Measurements from ENCODE around the gene CCDC57. TPM values are rescaled to one million over a fixed set of nuclear protein-coding genes. Genes with fewer than 3 reads are reported as not detected.

The CCDC57 gene
- total RNA-seq, 4 donors from 2014 or later, result 27.1 to 79.9 (median 50.9) TPM

- Histone ChIP-seq H3K4me3 (replicated peaks in 1 of 3) (no peak overlapping the region), H3K36me3 (peaks cover 68 to 95% of the 10 kb centered on the region in 2 donors), H3K4me1 (no peaks in the 10 kb centered on the region), H3K27ac (no peak overlapping the region), H3K9me3 (no peaks in the 10 kb centered on the region), H3K27me3 (no peaks in the 10 kb centered on the region)
- no peak for DNase-seq
- 82 to 92% methylated on average over 11 to 39 of the region's 55 CpGs for WGBS, 2 donors
- intact Hi-C loops (cut with DNase I), result no loop called here
- TF ChIP-seq POLR2A (IDR thresholded peaks at IDR 0.05) (no peak), CTCF (IDR thresholded peaks at IDR 0.05) (no peak)
These were observed 128.9 kb downstream of the CCDC57 start for GRCh38 chr17:82083533-82084359.

DNA sequence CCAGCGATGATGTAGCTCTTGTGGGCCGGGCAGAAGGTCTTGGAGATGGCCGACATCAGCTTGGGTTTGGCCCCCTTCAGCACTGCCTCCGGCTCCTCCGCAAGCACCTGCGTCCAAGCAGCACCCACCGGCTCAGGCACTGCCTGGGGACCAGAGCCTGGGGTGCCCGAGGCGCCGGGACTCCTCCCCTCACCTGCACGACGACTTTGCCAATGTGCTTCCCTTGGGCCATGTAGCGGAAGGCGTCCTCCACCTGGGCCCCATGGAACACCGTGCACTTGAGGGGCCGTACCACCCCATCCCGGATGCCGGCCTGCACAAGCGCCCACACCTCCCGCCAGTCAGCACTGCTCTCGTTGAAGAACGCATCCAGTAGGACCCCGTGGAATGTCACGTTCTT is 129.6 kb downstream of the CCDC57 start:
- Histone ChIP-seq H3K9me3 (no peaks in the 10 kb centered on the region), H3K4me3 (replicated peaks in 1 of 3) (no peak overlapping the region), H3K36me3 (peaks cover 61 to 88% of the 10 kb centered on the region in 2 donors), H3K27ac (no peak overlapping the region), H3K27me3 (no peaks in the 10 kb centered on the region), H3K4me1 (no peaks in the 10 kb centered on the region)
- TF ChIP-seq POLR2A (IDR thresholded peaks at IDR 0.05), result no peak
- TF ChIP-seq CTCF (IDR thresholded peaks at IDR 0.05), result no peak
- 93 to 96% methylated on average over 16 to 17 of the region's 24 CpGs for WGBS, 2 donors
- intact Hi-C loops (cut with DNase I), result no loop called here
- no peak for DNase-seq

DNA sequence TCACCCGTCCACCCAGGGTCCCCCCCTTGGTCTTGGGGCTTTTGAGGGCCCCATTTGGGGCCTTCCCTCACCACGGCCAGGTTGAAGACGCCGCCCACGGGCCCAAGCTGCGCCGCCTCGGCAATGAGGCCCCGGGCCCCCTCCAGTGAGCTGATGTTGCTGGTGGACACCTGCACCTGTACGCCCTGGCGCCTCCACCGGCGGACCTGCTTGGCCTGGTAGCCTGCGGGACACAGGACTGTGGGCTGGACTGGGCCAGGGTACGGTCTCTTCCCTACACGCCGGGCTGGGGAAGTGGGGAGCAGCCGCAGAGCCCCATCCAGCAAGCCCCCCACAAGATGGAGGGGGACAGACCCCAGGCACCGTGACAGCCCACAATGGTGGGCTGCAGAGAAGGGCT is 130.2 kb downstream of the CCDC57 start:
- Histone ChIP-seq H3K9me3 (no peaks in the 10 kb centered on the region), H3K4me3 (replicated peaks in 1 of 3) (no peak overlapping the region), H3K27me3 (no peaks in the 10 kb centered on the region), H3K36me3 (peaks cover 55 to 82% of the 10 kb centered on the region in 2 donors), H3K4me1 (no peaks in the 10 kb centered on the region), H3K27ac (no peak overlapping the region)
- no peak for TF ChIP-seq POLR2A (IDR thresholded peaks at IDR 0.05)
- TF ChIP-seq CTCF (IDR thresholded peaks at IDR 0.05), result no peak
- intact Hi-C loops (cut with DNase I), result no loop called here
- WGBS, 2 donors, result 91% methylated on average over 12 of the region's 19 CpGs; no CpG with 5 or more reads in 1 of the 2 donors
- no peak for DNase-seq

DNA sequence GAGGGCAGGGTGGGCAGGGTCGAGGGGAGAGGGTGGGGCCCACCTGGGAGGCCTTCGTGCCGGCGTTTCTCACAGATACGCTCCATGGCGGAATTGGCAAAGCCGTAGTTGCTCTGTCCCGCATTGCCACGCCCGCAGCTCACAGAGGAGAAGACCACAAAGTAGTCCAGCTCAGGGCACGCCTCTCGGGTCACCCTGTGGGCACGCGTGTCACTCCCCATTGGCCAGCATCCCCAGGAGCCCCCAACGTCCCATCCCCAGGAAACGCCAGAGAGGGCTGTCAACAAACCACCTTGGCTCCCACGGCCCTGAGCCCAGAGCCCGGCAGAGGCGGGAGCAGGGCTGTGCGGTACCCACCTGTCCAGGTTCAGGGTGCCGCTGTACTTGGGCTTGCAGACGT is 130.7 kb downstream of the CCDC57 start:
- TF ChIP-seq CTCF (IDR thresholded peaks at IDR 0.05) (no peak), POLR2A (IDR thresholded peaks at IDR 0.05) (no peak)
- no peak for DNase-seq
- Histone ChIP-seq H3K27me3 (no peaks in the 10 kb centered on the region), H3K9me3 (no peaks in the 10 kb centered on the region), H3K4me1 (no peaks in the 10 kb centered on the region), H3K27ac (no peak overlapping the region), H3K36me3 (peaks cover 50 to 77% of the 10 kb centered on the region in 2 donors), H3K4me3 (replicated peaks in 1 of 3) (no peak overlapping the region)
- intact Hi-C loops (cut with DNase I), result no loop called here
- WGBS, 2 donors, result 96 to 97% methylated on average over 14 to 16 of the region's 22 CpGs

GRCh38 chr17:82081546-82081945 is 131.1 kb downstream of the CCDC57 start:
- H3K36me3 ChIP-seq, result peaks cover 46 to 73% of the 10 kb centered on the region in 2 donors
- 95 to 96% methylated on average over 4 to 10 of the region's 20 CpGs for WGBS, 2 donors
- no peak for DNase-seq

More at GRCh38 chr17:82081546-82081945, 131.1 kb downstream of the CCDC57 start:
- Histone ChIP-seq H3K4me1 (no peaks in the 10 kb centered on the region), H3K4me3 (replicated peaks in 1 of 3) (no peak overlapping the region), H3K9me3 (no peaks in the 10 kb centered on the region), H3K27ac (no peak overlapping the region), H3K27me3 (no peaks in the 10 kb centered on the region)
- intact Hi-C loops (cut with DNase I), result no loop called here
- TF ChIP-seq CTCF (IDR thresholded peaks at IDR 0.05) (no peak), POLR2A (IDR thresholded peaks at IDR 0.05) (no peak)

Data from thyroid gland (tissue), 4 donors.